HG03354 (cell line): Measurements from ENCODE around the gene CCDC57.
A peak's percentile ranks its signal among the peaks of the same experiment; 100 is the strongest.

Experiments
- ATAC-seq: cut with Tn5 transposase; IDR thresholded peaks from one replicate; pipeline ENCODE4 v1.9.1; 2021; ENCODE audit warnings: mild to moderate bottlenecking; ENCODE audit not compliant: unreplicated experiment, poor library complexity, severe bottlenecking

The CCDC57 gene

DNA sequence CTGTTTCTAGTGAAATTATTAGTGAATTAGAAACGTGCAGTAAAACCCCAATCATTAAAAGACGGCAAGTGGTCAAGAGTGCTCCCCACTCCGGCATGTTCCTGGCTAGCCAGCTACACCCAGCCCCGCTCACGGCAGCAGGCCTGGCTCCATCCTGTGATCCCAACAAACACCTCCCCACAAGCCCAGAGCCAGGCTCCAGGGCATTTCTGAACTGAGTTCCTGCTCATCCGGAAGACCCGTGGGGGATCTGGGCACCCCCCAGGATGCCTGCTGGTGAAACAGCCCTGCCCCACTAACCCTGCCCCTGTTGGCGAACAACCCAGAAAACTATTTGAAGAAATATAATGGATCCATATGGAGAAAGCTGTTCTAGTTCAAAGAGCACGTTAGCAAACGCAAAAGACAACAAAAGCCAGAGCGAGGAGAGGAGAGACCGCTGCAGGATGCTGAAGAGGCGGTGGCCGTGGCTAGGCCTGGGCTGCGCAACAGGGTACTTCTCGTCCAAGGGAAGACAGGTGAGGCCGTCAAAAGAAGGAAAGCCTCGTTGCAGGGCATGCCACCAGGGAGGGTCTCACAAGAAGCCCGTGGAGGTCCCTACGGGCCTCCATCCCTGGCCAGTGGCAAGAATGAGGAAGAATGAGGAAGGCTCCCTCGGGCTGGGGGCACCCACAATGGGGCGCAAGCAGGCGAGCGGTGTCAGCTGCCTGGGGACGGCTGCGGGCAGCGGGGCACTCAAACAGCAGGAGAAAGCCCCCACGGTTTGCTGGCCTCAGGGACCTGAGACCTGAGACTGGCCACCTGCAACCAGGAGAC lies 35.4 kb upstream of the CCDC57 start:
- ATAC-seq = no peak

DNA sequence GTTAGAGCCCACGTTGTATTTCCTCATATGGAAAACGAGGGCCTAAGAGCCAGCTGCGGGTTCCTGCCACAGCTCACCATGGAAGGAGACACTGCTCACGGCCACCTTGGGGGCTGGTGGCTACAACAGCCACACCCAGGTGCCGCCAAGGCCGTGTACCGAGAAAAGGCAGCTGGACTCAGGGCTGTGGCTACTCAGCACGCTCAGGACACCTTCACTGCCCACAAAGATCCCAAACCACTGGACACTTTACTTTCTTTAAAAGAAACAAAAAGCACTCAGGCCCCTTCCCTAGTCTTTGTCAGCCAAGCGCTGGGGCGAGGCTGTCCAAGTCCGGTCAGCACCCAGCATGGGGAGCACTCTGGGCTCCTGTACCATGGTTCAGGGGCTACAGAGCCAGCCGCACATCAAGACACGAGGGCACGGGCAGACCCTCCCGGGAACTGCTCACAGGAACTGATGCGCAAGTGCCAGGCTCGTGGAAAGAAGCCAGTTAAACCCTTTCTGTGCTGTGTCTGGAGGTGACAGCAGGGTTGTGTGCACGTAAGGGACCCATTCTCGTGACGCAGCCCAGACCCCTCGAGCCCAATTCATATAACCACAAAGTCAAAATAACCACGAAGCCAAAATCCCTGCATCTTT lies 34.7 kb upstream of the CCDC57 start:
- no peak for ATAC-seq

DNA sequence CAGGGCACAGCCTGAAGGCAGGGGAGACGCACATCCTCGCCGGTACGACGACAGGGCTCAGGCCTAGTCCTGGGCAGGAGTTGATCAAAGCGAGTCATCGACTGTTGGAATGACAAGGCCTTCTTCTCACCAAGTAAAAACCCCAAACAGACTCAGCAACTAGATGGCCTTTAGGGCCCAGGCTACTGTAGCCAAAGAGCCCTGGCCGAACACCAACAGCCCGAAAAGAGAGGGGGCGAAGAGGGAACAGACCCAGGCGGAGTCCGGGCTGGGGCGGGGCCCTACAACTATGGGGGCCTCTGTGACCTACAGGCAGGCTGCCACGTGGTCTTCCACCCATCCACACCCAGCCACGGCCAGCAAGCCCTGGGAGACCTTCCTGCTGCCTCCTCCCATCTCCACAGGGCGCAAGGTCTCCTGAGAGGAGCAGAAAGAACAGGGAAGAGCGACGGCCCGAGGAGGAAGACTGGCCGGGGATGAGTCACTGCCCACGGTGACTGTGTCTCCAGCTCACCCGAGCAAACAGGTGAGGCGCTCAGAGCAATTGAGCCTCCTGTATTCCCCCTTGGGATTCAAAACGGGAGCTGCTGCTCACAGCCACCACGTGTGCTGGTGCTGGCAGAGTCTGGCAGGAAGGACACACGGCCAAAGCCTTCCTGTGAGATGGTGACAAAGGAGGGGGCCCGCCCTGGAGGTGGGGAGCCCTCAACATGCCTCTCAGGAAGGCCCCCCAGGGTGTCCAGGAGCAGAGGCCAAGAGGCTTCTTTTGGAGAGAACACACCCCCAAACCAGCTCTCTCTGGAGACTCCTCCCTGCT lies 33.9 kb upstream of the CCDC57 start:
- ATAC-seq = no peak

DNA sequence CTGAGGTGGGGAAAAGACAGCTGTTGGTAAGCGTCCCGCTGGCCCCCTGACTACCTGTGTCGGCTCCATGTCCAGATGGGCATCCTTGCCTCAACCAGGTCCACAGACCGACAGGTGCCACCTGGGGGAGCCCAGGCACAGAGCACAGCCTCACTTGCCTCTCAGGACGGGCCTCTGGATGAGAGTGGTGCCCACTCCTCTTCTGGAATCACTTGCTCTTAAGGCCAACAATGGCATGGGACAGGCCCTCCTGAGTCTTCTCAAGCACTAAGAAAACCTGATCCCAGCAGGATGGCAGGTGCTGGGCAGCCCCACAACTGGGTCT lies 33.4 kb upstream of the CCDC57 start:
- no peak for ATAC-seq

DNA sequence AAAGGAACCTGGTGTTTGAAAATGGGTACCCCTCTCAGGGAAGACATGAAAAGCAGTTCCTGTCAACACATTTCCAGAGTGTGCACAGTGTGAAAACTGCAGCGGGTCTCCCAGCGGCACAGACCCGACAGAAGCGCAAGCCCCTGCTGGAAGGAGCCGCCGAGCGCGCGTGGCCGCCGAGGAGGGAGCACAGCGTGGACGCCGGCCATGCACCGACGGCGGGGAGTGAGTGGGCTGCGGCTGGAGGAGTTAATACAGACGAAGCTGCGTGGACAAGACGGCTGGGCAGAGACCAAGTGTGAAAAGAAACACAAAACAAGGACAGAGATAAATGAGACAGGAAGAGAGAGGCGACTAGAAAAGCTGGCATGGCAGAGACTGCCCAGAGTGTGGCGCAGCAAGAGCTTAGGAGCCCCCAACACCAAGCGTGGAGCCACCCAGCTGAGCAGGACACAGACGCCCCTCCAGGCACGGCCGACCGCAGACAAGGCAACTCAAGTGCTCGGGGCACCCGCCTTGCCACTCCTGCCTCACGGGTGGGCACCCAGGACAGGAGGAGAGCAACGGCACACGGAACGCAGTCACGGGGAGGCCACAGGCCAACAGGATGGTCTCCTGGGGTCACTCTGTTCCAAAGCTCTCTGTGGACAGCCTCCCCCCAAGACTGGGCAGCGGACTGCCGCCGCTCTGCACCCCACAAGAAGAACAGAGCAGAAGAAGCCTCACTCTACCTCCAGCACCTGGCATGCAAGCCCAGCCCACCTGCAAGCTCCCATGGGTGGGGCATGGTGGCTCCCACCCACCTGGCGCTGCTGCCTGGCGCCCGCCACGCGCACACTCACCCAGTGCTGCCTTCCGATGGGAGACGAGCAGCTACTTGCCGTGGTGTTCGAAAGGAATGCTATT lies 32.7 kb upstream of the CCDC57 start:
- no peak for ATAC-seq

DNA sequence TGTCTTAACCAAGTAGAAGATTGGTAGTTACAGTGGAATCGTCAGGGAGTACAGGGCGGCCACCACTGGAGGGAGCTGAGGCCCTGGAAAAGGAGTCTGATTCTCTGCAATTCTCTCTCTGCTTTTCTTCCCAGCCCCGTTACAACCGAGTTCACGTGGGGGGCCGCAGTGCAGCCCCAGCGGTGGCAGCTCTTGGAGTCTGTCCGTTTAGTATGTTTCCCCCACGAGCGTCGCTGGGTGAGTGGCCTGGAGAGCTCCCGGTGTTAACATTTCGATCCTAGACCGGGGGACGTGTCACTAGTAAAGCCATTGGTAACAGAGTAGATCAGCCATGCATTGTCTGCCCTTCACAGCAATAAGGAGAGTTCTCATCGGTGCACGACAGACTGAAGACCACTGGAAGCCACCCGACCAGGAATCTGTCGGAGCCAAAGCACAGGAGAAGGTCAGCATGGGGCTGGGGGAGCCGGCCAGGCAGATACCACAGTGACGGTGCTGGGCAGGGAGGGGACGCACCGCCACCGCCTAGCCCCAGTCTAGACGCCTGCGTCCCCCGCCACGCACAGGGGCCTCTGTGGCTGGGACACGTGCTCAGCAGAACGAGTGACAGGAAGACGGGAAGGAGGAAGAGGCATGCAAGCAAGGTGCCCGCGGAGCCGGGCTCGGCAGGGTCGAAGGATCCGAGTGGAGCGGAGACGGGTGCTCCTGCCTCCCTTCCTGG lies 31.9 kb upstream of the CCDC57 start:
- no peak for ATAC-seq

DNA sequence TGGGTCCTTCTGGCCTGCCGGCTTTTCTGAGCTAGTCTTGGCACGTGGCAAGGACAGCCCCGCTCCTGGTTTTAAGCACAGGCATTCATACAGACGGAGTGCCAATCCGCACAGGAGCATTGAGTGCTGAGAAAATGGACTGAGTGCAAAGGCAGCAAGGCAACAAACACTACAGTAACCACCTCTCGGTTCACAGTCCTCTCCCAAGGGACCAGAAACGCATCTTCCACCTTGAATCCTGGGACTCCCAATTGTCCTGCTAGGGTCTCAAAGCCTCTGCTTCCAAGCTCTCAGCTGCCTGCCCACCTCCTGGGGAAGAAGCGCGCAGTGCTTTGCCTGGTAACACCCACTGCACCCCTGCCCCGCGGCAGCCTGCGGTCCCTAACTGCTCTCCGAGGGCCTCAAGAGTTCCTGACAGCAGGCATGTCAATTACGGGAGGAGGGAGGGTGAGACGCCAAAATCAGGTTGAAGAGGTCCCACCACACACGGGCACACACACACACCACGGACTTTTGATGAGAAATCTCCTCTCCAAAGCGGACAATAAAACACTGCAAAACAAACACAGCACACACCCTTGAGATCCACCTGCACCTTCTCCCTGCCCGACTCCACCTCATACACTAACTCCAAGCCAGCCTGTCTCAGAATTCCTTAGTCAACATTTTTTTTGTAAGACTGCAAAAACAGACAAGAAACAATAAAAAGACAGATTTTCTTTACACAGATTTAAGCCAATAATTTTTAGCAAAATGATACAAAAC lies 31.2 kb upstream of the CCDC57 start:
- ATAC-seq = no peak

DNA sequence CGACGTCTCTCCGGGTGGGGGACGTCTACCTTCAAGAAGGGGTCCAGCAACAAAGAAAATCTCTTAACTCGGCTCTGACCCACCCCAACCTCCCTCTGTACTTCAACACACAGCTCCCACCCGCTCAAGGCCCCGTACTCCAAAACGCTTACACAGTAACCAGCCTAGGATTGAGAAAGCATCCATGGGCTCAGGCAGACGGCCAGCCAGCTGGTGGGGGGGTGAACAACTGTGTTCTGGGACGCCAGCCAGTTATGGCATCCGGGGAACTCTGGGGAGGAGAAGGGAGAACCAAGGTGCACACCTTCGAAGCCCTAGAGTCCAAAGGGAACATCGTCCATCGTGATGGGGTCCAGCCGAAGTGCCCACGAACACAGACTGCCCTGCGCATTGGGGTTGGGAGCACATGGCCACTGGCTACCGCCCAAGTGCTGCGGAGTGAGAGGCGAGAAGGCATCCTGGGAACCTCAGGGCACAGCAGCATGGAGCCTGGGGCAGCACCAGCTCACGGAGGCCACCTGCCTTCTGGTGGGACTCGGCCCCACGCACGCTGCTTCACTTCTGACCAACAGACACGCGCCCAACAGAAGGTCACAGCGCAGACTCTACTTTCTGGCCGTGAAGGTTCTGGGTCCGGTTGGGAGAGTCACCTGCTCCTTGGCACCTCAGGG lies 30.5 kb upstream of the CCDC57 start:
- ATAC-seq = no peak

DNA sequence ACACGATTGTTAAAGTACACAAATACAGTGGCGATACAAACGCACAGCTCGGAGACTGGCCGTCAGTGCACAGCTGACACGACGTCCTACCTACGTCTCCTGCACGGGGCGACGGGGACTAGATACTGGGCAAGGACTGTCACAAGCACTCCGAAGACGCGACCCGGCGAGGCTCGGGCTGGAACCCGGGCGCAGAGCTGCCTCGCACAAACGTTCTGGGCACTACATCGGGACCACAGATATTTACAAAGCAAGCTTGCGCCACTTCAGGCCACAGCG lies 30.0 kb upstream of the CCDC57 start:
- ATAC-seq = no peak

DNA sequence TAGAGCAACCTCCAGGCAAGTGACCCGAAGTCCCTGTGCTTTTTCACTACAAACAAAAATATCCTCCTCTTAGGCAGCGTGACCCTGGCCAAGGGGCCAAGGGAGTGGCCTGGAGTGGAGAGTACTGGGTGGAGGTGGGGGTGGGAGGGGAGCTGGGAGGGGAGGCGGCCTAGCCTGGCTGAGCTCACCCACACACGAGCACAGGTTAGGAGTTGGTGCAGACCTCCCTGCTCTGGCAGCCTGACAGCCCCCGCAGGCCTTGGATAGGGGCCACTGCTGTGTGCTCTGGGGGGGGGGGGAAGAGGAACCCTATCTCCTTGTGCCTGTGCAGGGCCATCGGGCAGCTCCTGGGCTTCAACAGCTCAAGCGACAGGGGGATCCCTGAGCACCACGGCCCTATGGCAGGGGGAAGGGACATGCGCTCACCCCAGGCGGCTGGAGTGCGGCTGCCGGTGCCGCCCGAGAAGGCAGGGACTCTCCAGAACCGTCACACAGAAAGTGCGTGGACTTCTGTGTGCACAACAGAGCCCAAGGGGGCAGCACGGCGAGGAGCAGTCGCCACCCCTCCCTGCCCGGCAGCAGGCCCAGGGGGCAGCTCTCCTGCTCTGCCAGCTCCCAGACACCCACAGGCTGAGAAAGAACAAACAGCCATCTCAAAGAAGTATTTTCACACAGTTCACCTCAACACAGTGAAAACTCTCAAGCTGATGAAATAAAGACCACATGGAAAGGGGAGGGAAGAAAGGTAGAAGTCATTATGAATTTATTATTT lies 29.5 kb upstream of the CCDC57 start:
- no peak for ATAC-seq

DNA sequence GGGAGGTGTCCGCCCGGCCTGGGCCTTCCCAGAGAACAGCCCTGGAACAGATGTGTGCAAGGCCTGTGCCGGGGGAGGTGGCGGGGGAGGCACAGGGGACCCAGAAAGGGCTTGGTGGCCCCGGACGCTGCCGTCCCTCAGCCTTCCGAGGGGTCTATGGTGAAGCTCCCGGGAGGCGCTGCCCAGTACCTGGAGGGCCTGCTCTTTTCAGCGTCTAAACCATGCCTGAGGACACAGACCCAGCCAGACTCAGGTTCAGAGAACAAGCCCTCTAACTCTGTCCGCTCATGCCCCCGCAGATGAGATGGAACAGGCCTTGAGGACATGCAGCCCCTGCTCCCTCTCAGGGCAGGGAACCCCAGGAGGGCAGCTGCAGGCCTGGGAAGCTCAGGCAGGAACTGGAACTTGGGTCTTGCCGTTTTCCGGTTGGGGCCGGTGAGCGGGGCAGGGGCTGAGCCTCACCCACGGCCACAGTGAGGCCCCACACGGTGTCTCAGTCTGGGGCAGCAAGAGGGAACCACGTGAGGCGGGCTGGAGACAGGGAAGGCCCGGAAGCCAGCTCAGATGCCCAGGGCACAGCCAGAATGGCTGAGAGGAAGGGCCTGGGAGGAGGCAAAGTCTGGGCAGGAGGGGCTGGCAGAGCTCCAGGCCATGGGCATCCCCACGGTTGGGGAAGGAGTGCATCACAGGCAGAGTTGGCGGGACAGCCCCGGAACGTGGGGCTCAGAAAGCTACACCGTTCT lies 28.7 kb upstream of the CCDC57 start:
- no peak for ATAC-seq

DNA sequence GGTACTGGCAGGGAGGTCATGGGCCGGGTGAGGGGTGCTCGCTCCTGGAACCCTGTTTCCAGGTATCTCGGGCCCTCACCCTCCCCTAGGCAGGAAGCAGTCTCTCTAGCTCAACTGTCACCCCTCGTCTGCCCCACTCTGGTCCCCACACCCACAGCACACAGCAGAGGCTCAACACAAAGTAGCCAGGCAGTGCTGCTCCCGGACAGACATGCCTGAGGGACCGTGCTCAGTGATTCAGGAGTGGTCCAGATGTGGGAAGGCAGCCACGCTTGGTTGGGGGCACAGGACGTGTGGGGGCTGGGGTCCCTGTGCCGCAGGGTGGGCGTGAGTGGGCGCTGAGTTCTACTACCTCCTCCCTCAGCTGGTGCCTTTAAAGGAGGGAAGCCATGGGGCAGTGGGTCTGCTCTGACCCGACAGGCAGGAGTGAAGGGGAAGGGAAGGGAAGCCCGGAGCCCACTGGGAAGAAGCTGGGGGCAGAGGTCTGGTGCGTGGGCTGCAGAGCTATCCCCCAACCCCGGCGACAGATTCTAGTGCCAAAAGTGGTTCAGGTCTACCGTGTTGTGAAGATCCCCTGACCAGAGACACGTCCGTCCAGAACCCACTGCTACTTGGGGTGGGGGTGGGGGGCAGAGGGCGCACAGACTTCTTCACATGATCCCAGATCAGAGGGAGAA lies 28.0 kb upstream of the CCDC57 start:
- ATAC-seq = no peak

DNA sequence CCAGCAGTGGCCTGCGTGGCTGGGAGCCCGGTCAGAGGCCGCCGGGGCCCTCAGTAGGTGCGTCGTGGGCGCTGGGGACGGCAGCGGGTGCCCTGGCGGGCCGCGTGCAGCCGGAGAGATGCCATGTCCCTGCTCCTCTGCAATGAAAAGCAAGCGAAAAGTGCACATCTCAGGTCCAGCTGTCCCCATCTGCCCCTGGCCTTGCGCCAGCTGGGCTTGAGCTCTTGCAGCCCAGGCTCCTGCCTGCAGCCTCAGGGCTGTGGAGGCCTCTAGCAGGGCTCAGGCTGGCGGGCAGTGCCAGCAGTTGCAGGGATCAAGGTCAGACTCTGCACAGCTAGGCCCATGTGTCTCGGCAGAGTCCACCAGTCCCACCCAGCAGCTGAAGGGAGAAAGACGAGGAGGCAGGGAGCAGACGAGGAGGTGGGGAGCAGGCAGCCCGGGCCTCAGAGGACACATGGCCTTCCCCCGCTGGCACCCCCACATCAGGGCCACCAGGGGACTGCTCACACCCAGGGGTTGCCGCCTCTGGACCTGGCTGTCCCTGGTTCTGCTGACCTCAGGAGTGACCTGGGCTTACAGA lies 27.4 kb upstream of the CCDC57 start:
- no peak for ATAC-seq

DNA sequence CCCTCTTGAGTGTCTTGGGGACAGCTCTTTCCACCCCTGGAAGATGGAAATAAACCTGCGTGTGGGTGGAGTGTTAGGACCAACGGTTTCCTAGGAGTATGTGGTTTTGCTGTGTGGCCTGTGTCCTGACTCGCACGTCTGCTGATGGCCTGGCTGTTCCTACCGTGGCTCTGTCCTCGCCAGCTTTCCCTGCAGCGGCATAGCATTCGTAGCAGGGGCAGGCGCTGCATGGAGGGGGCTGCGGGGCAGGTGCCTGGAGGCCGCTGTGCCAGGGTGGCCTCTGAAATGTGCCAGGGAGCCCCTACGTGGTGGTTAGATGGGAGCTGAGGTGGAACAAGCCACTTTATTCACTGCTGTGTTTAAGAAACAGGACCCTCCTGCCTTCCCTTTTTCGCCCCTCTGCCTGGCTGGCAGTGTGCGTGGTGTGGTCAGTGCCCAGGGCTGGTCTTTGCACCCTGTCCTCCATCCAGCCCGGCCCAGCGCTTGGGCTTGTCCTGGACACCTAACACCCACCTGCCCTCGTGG lies 26.8 kb upstream of the CCDC57 start:
- no peak for ATAC-seq

DNA sequence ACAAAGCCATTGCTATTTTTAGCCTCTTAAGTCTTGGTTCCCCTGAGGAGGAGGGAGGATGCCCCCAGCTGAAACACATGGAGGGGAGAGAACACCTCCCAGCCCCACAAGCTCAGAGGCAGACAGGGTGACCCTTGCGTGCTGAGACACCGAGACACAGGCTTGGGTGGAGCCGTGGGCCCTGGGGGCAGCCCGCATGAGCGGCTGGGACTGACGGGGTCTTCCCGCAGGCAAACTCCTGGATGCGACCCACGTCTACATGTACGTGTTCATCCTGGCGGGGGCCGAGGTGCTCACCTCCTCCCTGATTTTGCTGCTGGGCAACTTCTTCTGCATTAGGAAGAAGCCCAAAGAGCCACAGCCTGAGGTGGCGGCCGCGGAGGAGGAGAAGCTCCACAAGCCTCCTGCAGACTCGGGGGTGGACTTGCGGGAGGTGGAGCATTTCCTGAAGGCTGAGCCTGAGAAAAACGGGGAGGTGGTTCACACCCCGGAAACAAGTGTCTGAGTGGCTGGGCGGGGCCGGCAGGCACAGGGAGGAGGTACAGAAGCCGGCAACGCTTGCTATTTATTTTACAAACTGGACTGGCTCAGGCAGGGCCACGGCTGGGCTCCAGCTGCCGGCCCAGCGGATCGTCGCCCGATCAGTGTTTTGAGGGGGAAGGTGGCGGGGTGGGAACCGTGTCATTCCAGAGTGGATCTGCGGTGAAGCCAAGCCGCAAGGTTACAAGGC lies 26.0 kb upstream of the CCDC57 start:
- peak; percentile 38 for ATAC-seq
